A549 (cell line): ENCODE results near the gene MRPL33. TPM values are rescaled to one million over a fixed set of nuclear protein-coding genes. Genes with fewer than 3 reads are reported as not detected.

Experiments
- ATAC-seq, 2 experiments: fragments of 200-7000 bp in 1 of 2; fragments of >200 bp in 1 of 2; cut with Nextera tagmentation in 1 of 2; cut with Tn5 transposase in 1 of 2; 3 replicates each; pipeline versions ENCODE4 v1.8.0 to v1.9.1; 2018 to 2020; ENCODE audit warnings: mild to moderate bottlenecking in 1 of 2, moderate library complexity in 1 of 2
- CTCF ChIA-PET: fragments of 300-600 bp; sonication (Branson Sonifier 250); formaldehyde crosslinking; extraction: SDS; loops from one replicate; lab custom pipeline; 2021; ENCODE audit warnings: antibody characterized with exemption, inconsistent platforms; lab: Yijun Ruan, JAX
- POLR2A ChIA-PET: fragments of 350-600 bp; formaldehyde crosslinking; extraction: SDS; loops from one replicate; lab custom pipeline; 2021; ENCODE audit warnings: antibody characterized with exemption, inconsistent platforms; lab: Yijun Ruan, JAX
- DNase-seq, 2 experiments: peaks; one replicate each; pipeline versions ENCODE4 v3.0.0 to v3.0.0-alpha.2; 2011 to 2016; ENCODE audit warnings: low read depth in 1 of 2, low spot score in 1 of 2
- FAIRE-seq: peaks from 2 replicates; lab custom pipeline; 2011; peaks lifted over from hg19 to GRCh38; lab: Jason Lieb, UNC
- H3K27ac ChIP-seq, 2 experiments: fragments of >200 bp; sonication (Bioruptor Twin); formaldehyde crosslinking; 3 replicates each; pipeline ENCODE4 v1.5.1; 2016 to 2017
- H3K4me1 ChIP-seq: fragments of >200 bp; sonication (Bioruptor Twin); formaldehyde crosslinking; 3 replicates; pipeline ENCODE4 v1.6.1; 2016
- H3K4me2 ChIP-seq: fragments of >200 bp; sonication (Bioruptor Twin); formaldehyde crosslinking; 3 replicates; pipeline ENCODE4 v1.6.1; 2016
- H3K4me3 ChIP-seq: fragments of >200 bp; sonication (Bioruptor Twin); formaldehyde crosslinking; 3 replicates; pipeline ENCODE4 v1.5.1; 2016
- H3K9me3 ChIP-seq: fragments of >200 bp; sonication (Bioruptor Twin); formaldehyde crosslinking; 3 replicates; pipeline ENCODE4 v1.6.1; 2016
- BCL3 ChIP-seq: fragments of >200 bp; sonication (Bioruptor Twin); formaldehyde crosslinking; IDR thresholded peaks from 3 replicates; pipeline ENCODE4 v1.6.1; 2016
- CHD4 ChIP-seq: fragments of 200-600 bp; sonication (generic); IDR thresholded peaks from 2 replicates; pipeline ENCODE4 v1.6.1; 2016; ENCODE audit warnings: antibody characterized with exemption, mild to moderate bottlenecking, borderline replicate concordance
- FOSL2 ChIP-seq, 2 experiments: fragments of 450-650 bp in 1 of 2; fragments of >200 bp in 1 of 2; sonication (Bioruptor Twin) in 1 of 2; formaldehyde crosslinking; IDR thresholded peaks; 2 replicates each; pipeline versions ENCODE4 v1.5.0 to v1.6.1; 2016 to 2020; ENCODE audit warnings: mild to moderate bottlenecking in 1 of 2, moderate library complexity in 1 of 2
- GATA3 ChIP-seq: IDR thresholded peaks from 2 replicates; pipeline ENCODE4 v1.6.1; 2012; ENCODE audit warnings: borderline replicate concordance
- HOXB13 ChIP-seq: fragments of 250-450 bp; sonication (Bioruptor Pico); IDR thresholded peaks from 2 replicates; pipeline ENCODE4 v1.5.0; 2020; ENCODE audit warnings: low read depth, mild to moderate bottlenecking, moderate library complexity
- KDM1A ChIP-seq: fragments of 200-600 bp; sonication (generic); IDR thresholded peaks from 2 replicates; pipeline ENCODE4 v1.6.1; 2016; ENCODE audit warnings: low read depth, mild to moderate bottlenecking
- MYC ChIP-seq: IDR thresholded peaks from 2 replicates; pipeline ENCODE4 v1.6.1; 2012; ENCODE audit warnings: mild to moderate bottlenecking, inconsistent platforms, low read length, improper control_type of control experiment, borderline replicate concordance
- NR3C1 ChIP-seq: fragments of >200 bp; sonication (Bioruptor Twin); formaldehyde crosslinking; IDR thresholded peaks from 3 replicates; pipeline ENCODE4 v1.6.1; 2017
- REST ChIP-seq: fragments of 200-600 bp; sonication (generic); IDR thresholded peaks from 2 replicates; pipeline ENCODE4 v1.6.1; 2016; ENCODE audit warnings: antibody characterized with exemption, mild to moderate bottlenecking, moderate library complexity
- USF2 ChIP-seq: fragments of 450-650 bp; IDR thresholded peaks from 2 replicates; pipeline ENCODE4 v1.6.1; 2014; ENCODE audit warnings: antibody characterized with exemption
- ZFP36 ChIP-seq: fragments of 450-650 bp; IDR thresholded peaks from 2 replicates; pipeline ENCODE4 v1.6.1; 2014; ENCODE audit warnings: borderline replicate concordance; ENCODE audit not compliant: partially characterized antibody
- WGBS: methylation state at CpG from one replicate; pipeline ENCODE4 v1.1.6; 2017; ENCODE audit errors: missing lambda C conversion rate; 5-methylcytosine and 5-hydroxymethylcytosine counted together
- polyA plus RNA-seq, 4 experiments: library from polyadenylated mRNA; depleted of rRNA in 3 of 4; stranded (reverse); fragments of >200 nt; fragmentation: RNase III in 1 of 4; extraction: RNeasy Plus Mini Kit Qiagen cat#74134 plus additional on column Dnase treatment in 1 of 4; gene quantifications; 2 replicates in 3 of 4; 3 replicates in 1 of 4; pipeline ENCODE4 v1.2.3, GENCODE V29; 2011 to 2017
- TF ChIP-seq, protein P1 (sequence below): IDR thresholded peaks from 2 replicates; pipeline ENCODE4 v1.6.1; 2012
- TF ChIP-seq, protein P2 (sequence below): IDR thresholded peaks from 2 replicates; pipeline ENCODE4 v1.6.1; 2012; ENCODE audit warnings: low read depth, borderline replicate concordance

Gene MRPL33
- polyA plus RNA-seq, 2 of the 4 experiments (the other 2 are of a cell fraction) = 287 to 497 TPM

GRCh38 chr2:27724191-27724590, 47.3 kb upstream of the MRPL33 start:
- WGBS = 41% methylated on average over 3 of the region's 3 CpGs
- Histone ChIP-seq H3K4me3 (no peak overlapping the region), H3K4me2 (peak overlapping the region; percentile 75), H3K27ac (peak overlapping the region; percentile 93 to 98), H3K9me3 (no peaks in the 10 kb centered on the region), H3K4me1 (peaks cover 67% of the 10 kb centered on the region)
- ChIA-PET CTCF (interaction anchor here (0.6 to 14.1 kb wide), 42 partner anchors 11 to 841 kb away, joined by 3 to 167 read pairs (median 6); no protein-coding TSS in a partner anchor), POLR2A (interaction anchor here (0.5 to 1.6 kb wide), 7 partner anchors 9 to 545 kb away, joined by 3 to 6 read pairs (median 5); partner anchors contain the start of gene MRPL33)
- TF ChIP-seq, protein P1, sequence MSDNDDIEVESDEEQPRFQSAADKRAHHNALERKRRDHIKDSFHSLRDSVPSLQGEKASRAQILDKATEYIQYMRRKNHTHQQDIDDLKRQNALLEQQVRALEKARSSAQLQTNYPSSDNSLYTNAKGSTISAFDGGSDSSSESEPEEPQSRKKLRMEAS = 0 out of 2 replicates have a peak, but pooled peaks have one; percentile 15
- no peak for TF ChIP-seq CHD4
- no peak for TF ChIP-seq MYC
- peak; percentile 33; the same call in 1 of the 2 replicates for TF ChIP-seq GATA3
- no peak for FAIRE-seq
- peak; percentile 1 to 9; a peak in 4 of 6 replicates for ATAC-seq
- no peak for DNase-seq

DNA sequence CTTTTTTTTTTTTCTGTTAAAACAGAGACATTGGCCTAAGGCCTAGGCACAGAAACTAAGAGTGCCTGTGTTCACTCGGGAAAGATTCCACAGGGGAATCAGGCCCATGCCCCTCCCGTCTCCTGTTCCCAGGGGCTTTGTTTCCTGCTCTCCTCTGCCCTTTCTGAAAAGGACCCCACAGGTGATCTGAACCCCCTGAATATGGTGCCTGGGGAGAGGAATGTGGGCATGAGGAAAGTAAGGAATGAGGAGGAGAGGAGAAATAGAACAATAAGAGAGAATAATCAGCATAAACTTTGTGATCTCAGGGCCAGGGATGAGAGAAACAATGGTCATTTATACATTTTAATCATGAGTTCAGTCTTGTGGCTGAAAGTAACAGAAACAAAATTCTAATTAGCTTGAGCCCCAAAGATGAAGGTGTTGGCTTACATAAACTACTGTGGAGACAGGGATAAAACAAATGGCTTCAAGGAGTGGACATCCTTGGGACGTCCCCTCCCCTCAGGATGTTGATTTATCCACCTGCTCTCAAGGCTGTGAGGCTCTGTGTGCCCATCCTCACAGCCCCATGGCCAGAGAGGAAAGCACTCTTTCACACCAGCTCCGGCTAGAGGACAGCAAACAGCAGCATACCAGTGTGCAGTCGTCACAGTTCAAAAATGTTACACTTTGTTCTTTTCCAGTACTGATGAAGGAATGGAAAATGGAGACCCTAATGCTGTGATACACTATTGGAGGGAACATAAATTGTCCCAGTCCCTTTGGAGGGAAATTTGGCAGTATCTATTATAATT, 46.4 kb upstream of the MRPL33 start:
- no peak for FAIRE-seq

GRCh38 chr2:27727257-27727656, 44.3 kb upstream of the MRPL33 start:
- no peak for ATAC-seq
- CTCF ChIA-PET = interaction anchor here (0.6 to 14.1 kb wide), 5 partner anchors 21 to 460 kb away, joined by 3 to 167 read pairs (median 4); no protein-coding TSS in a partner anchor
- H3K9me3 ChIP-seq = no peaks in the 10 kb centered on the region
- H3K4me3 ChIP-seq = no peak overlapping the region
- H3K4me1 ChIP-seq = peaks cover 37% of the 10 kb centered on the region
- H3K27ac ChIP-seq = peak overlapping the region; percentile 38 to 98; a peak in 3 of 6 replicates
- H3K4me2 ChIP-seq = no peak overlapping the region
- POLR2A ChIA-PET = no interaction called here
- no peak for DNase-seq
- WGBS = 92% methylated on average over 9 of the region's 9 CpGs
- no peak for TF ChIP-seq FOSL2 (IDR thresholded peaks at IDR 0.05)
- no peak for TF ChIP-seq FOSL2 (CRISPR knock-in tag; IDR thresholded peaks at IDR 0.05)
- TF ChIP-seq KDM1A = no peak
- no peak for TF ChIP-seq HOXB13 (CRISPR knock-in tag)
- TF ChIP-seq USF2 = no peak
- TF ChIP-seq ZFP36 = no peak
- no peak for TF ChIP-seq BCL3
- no peak for TF ChIP-seq REST
- FAIRE-seq = no peak

More for the DNA sequence above, 46.4 kb upstream of the MRPL33 start:
- TF ChIP-seq NR3C1 = no peak
- TF ChIP-seq, protein P2, sequence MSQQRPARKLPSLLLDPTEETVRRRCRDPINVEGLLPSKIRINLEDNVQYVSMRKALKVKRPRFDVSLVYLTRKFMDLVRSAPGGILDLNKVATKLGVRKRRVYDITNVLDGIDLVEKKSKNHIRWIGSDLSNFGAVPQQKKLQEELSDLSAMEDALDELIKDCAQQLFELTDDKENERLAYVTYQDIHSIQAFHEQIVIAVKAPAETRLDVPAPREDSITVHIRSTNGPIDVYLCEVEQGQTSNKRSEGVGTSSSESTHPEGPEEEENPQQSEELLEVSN = peak; percentile 35; the same call in 1 of the 2 replicates
- TF ChIP-seq, all 56 proteins: peak for 1
- peak overlapping the region; percentile 75 for H3K4me2 ChIP-seq
- H3K4me3 ChIP-seq = no peak overlapping the region
- 46% methylated on average over 5 of the region's 5 CpGs for WGBS
- H3K4me1 ChIP-seq = peaks cover 59% of the 10 kb centered on the region
- CTCF ChIA-PET = interaction anchor here (0.6 to 14.1 kb wide), 16 partner anchors 10 to 721 kb away, joined by 3 to 167 read pairs (median 5); no protein-coding TSS in a partner anchor
- ATAC-seq = no peak
- POLR2A ChIA-PET = interaction anchor here (1.0 to 1.6 kb wide), 2 partner anchors 46 kb away, joined by 3 to 5 read pairs; partner anchors contain the start of gene MRPL33
- peak overlapping the region; percentile 93 to 98 for H3K27ac ChIP-seq
- H3K9me3 ChIP-seq = no peaks in the 10 kb centered on the region
- DNase-seq = peak in 1 of 2 experiments; percentile 58
